CD4-positive, CD25-positive, alpha-beta regulatory T cell (primary cell): Measurements from ENCODE around the gene SPTY2D1. TPM values are rescaled to one million over a fixed set of nuclear protein-coding genes. Genes with fewer than 3 reads are reported as not detected.
A peak's percentile ranks its signal among the peaks of the same experiment; 100 is the strongest.
"Not testable (repeated sequence)": the region's sequence is repeated elsewhere in the genome, so short reads cannot be mapped to it uniquely, and the experiment has no call there.

ENCODE experiments used
- ATAC-seq, 2 donors: fragments of 150-1000 bp; cut with Tn5 transposase; one replicate each; pipeline ENCODE4 v1.10.0; 2021; ENCODE audit warnings: low read depth in 2 of 2, moderate number of reproducible peaks in 2 of 2, moderate library complexity in 1 of 2
- DNase-seq, 3 donors: peaks; one replicate each; pipeline versions ENCODE4 v3.0.0 to v3.0.0-alpha.2; 2012 to 2022; ENCODE audit warnings: mixed read lengths in 1 of 3
- H3K27ac ChIP-seq: one replicate; pipeline ENCODE4 v1.7.0; 2013; ENCODE audit warnings: mild to moderate bottlenecking, low read length; ENCODE audit not compliant: insufficient read depth, poor library complexity, severe bottlenecking
- H3K27me3 ChIP-seq: one replicate; pipeline ENCODE4 v1.7.0; 2013; ENCODE audit warnings: low read length; ENCODE audit not compliant: control insufficient read depth, insufficient read depth
- H3K36me3 ChIP-seq: one replicate; pipeline ENCODE4 v1.7.0; 2013; ENCODE audit warnings: mild to moderate bottlenecking, low read length, moderate library complexity; ENCODE audit not compliant: control insufficient read depth, insufficient read depth
- H3K4me1 ChIP-seq: 2 replicates; pipeline ENCODE4 v1.7.0; 2013; ENCODE audit warnings: mild to moderate bottlenecking, low read length; ENCODE audit not compliant: insufficient read depth, control insufficient read depth, poor library complexity, severe bottlenecking
- H3K4me3 ChIP-seq: one replicate; pipeline ENCODE4 v1.7.0; 2013; ENCODE audit warnings: low read depth, mild to moderate bottlenecking, low read length, moderate library complexity
- H3K9me3 ChIP-seq, 2 experiments: 1 replicate in 1 of 2; 2 replicates in 1 of 2; pipeline ENCODE4 v1.7.0; 2013; ENCODE audit warnings: low read length in 2 of 2, mild to moderate bottlenecking in 1 of 2, moderate library complexity in 1 of 2; ENCODE audit not compliant: control insufficient read depth in 2 of 2
- H3K27ac Mint-ChIP-seq, 3 donors: one replicate each; pipeline ENCODE4 v1.8.0; 2020 to 2022; ENCODE audit warnings: mild to moderate bottlenecking in 3 of 3, mixed read lengths in 3 of 3, moderate library complexity in 2 of 3
- H3K27me3 Mint-ChIP-seq: one replicate; pipeline ENCODE4 v1.8.0; 2022; ENCODE audit warnings: mild to moderate bottlenecking, mixed read lengths
- H3K36me3 Mint-ChIP-seq: one replicate; pipeline ENCODE4 v1.8.0; 2020; ENCODE audit warnings: mixed read lengths
- H3K4me1 Mint-ChIP-seq, 4 donors: one replicate each; pipeline ENCODE4 v1.8.0; 2020 to 2022; ENCODE audit warnings: mixed read lengths in 4 of 4, mild to moderate bottlenecking in 1 of 4
- H3K4me3 Mint-ChIP-seq, 4 donors: one replicate each; pipeline ENCODE4 v1.8.0; 2020 to 2022; ENCODE audit warnings: mild to moderate bottlenecking in 4 of 4, mixed read lengths in 4 of 4, moderate library complexity in 3 of 4
- H3K9me3 Mint-ChIP-seq, 7 donors: one replicate each; pipeline ENCODE4 v1.8.0; 2020 to 2022; ENCODE audit warnings: mixed read lengths in 7 of 7, mild to moderate bottlenecking in 3 of 7, moderate library complexity in 2 of 7
- polyA plus RNA-seq, 4 donors: library from polyadenylated mRNA; unstranded; fragments of 300-500 nt; fragmentation: Illumina TruSeq; gene quantifications; one replicate each; pipeline ENCODE4 v1.2.3, GENCODE V29; 2021
- total RNA-seq: library from RNA; stranded (reverse); gene quantifications from one replicate; pipeline ENCODE4 v1.2.3, GENCODE V29; 2022

SPTY2D1 gene
- total and polyA plus RNA-seq, 5 donors from 2014 or later, result 11.2 to 62.0 (median 13.0) TPM

GRCh38 chr11:18643034-18643433, 8.9 kb upstream of the SPTY2D1 start:
- H3K36me3 Mint-ChIP-seq, ATAC-seq: not testable (repeated sequence)
- H3K27me3 Mint-ChIP-seq, result peaks cover 21% of the 10 kb centered on the region

GRCh38 chr11:18641677-18642076, 7.5 kb upstream of the SPTY2D1 start:
- no peaks in the 10 kb centered on the region for H3K4me1 Mint-ChIP-seq
- no peak overlapping the region for H3K27ac Mint-ChIP-seq
- H3K36me3 Mint-ChIP-seq, result no peaks in the 10 kb centered on the region
- H3K9me3 ChIP-seq, result peaks cover 0 to 2% of the 10 kb centered on the region in 2 experiments
- DNase-seq (no peak), ATAC-seq (no peak)
- H3K4me3 Mint-ChIP-seq, result no peak overlapping the region
- no peak overlapping the region for H3K4me3 ChIP-seq
- peaks cover 4% of the 10 kb centered on the region for H3K27me3 ChIP-seq
- no peaks in the 10 kb centered on the region for H3K4me1 ChIP-seq
- H3K27me3 Mint-ChIP-seq, result peaks cover 21% of the 10 kb centered on the region
- H3K27ac ChIP-seq, result no peak overlapping the region
- no peaks in the 10 kb centered on the region for H3K36me3 ChIP-seq
- H3K9me3 Mint-ChIP-seq, result peaks cover 0 to 3% (median 0%) of the 10 kb centered on the region in 7 donors

More at GRCh38 chr11:18643034-18643433, 8.9 kb upstream of the SPTY2D1 start:
- not testable (repeated sequence) for H3K4me3 ChIP-seq, H3K4me3 Mint-ChIP-seq, H3K9me3 ChIP-seq, H3K9me3 Mint-ChIP-seq, DNase-seq, H3K27me3 ChIP-seq, H3K36me3 ChIP-seq, H3K4me1 Mint-ChIP-seq, H3K27ac ChIP-seq, H3K4me1 ChIP-seq
- peak overlapping the region in 1 of 3 donors; percentile 43 for H3K27ac Mint-ChIP-seq

- H3K4me1 Mint-ChIP-seq, result peaks cover 10 to 49% (median 33%) of the 10 kb centered on the region in 4 donors
- peaks cover 2% of the 10 kb centered on the region for H3K36me3 Mint-ChIP-seq
- H3K4me3 ChIP-seq, result peak overlapping the region; percentile 98
These were observed 644 bp downstream of the SPTY2D1 start for GRCh38 chr11:18633256-18634139.

GRCh38 chr11:18632841-18633240, 1.3 kb downstream of the SPTY2D1 start:
- Mint-ChIP-seq H3K27me3 (no peaks in the 10 kb centered on the region), H3K27ac (peak overlapping the region in 2 of 3 donors; percentile 100), H3K4me1 (peaks cover 16 to 55% (median 38%) of the 10 kb centered on the region in 4 donors), H3K4me3 (peak overlapping the region; percentile 91 to 98 (median 96)), H3K36me3 (peaks cover 8% of the 10 kb centered on the region), H3K9me3 (peaks cover 0 to 1% (median 0%) of the 10 kb centered on the region in 7 donors)
- no peaks in the 10 kb centered on the region for H3K36me3 ChIP-seq
- H3K27me3 ChIP-seq, result no peaks in the 10 kb centered on the region
- DNase-seq (no peak), ATAC-seq (no peak)
- H3K27ac ChIP-seq, result peak overlapping the region; percentile 93
- H3K4me3 ChIP-seq, result peak overlapping the region; percentile 98
- peaks cover 36% of the 10 kb centered on the region for H3K4me1 ChIP-seq
- no peaks in the 10 kb centered on the region for H3K9me3 ChIP-seq

More at GRCh38 chr11:18633256-18634139, 644 bp downstream of the SPTY2D1 start:
- ATAC-seq (no peak), DNase-seq (peak in 2 of 3 donors; percentile 14 to 53)
- Mint-ChIP-seq H3K27ac (peak overlapping the region; percentile 92 to 100 (median 100)), H3K9me3 (peaks cover 0 to 1% (median 0%) of the 10 kb centered on the region in 7 donors), H3K4me3 (peak overlapping the region; percentile 91 to 98 (median 96)), H3K27me3 (no peaks in the 10 kb centered on the region)
- no peaks in the 10 kb centered on the region for H3K36me3 ChIP-seq
- H3K4me1 ChIP-seq, result peaks cover 30% of the 10 kb centered on the region
- H3K27me3 ChIP-seq, result no peaks in the 10 kb centered on the region
- H3K9me3 ChIP-seq, result no peaks in the 10 kb centered on the region
- peak overlapping the region; percentile 93 for H3K27ac ChIP-seq

GRCh38 chr11:18624161-18624560, 10.0 kb downstream of the SPTY2D1 start:
- ATAC-seq (no peak), DNase-seq (no peak)
- Mint-ChIP-seq H3K27ac (no peak overlapping the region), H3K27me3 (no peaks in the 10 kb centered on the region), H3K9me3 (peaks cover 0 to 3% (median 0%) of the 10 kb centered on the region in 7 donors), H3K4me3 (peak overlapping the region in 1 of 4 donors; percentile 6), H3K4me1 (peaks cover 16 to 82% (median 55%) of the 10 kb centered on the region in 4 donors), H3K36me3 (peaks cover 23% of the 10 kb centered on the region)
- Histone ChIP-seq H3K36me3 (peaks cover 6% of the 10 kb centered on the region), H3K4me1 (peaks cover 24% of the 10 kb centered on the region), H3K27ac (no peak overlapping the region), H3K9me3 (no peaks in the 10 kb centered on the region), H3K4me3 (no peak overlapping the region), H3K27me3 (no peaks in the 10 kb centered on the region)

- Mint-ChIP-seq H3K27me3 (no peaks in the 10 kb centered on the region), H3K9me3 (peaks cover 0 to 3% (median 0%) of the 10 kb centered on the region in 7 donors), H3K36me3 (peaks cover 23% of the 10 kb centered on the region), H3K4me3 (peak overlapping the region in 1 of 4 donors; percentile 6), H3K27ac (no peak overlapping the region), H3K4me1 (peaks cover 20 to 82% (median 56%) of the 10 kb centered on the region in 4 donors)
- H3K4me1 ChIP-seq, result peaks cover 24% of the 10 kb centered on the region
- ATAC-seq (no peak), DNase-seq (no peak)
- H3K9me3 ChIP-seq, result no peaks in the 10 kb centered on the region
- H3K36me3 ChIP-seq, result peaks cover 6% of the 10 kb centered on the region
- no peak overlapping the region for H3K4me3 ChIP-seq
- H3K27ac ChIP-seq, result no peak overlapping the region
- H3K27me3 ChIP-seq, result no peaks in the 10 kb centered on the region
These were observed 10.4 kb downstream of the SPTY2D1 start for GRCh38 chr11:18623707-18624106.

- Mint-ChIP-seq H3K27me3 (peaks cover 3% of the 10 kb centered on the region), H3K36me3 (peaks cover 14% of the 10 kb centered on the region), H3K4me3 (peak overlapping the region; percentile 72 to 87 (median 78)), H3K4me1 (peaks cover 26 to 84% (median 57%) of the 10 kb centered on the region in 4 donors), H3K9me3 (no peaks in the 10 kb centered on the region), H3K27ac (peak overlapping the region; percentile 33 to 78 (median 68))
- no peaks in the 10 kb centered on the region for H3K9me3 ChIP-seq
- H3K36me3 ChIP-seq, result peaks cover 25% of the 10 kb centered on the region
- peaks cover 48% of the 10 kb centered on the region for H3K4me1 ChIP-seq
- H3K4me3 ChIP-seq, result peak overlapping the region; percentile 72
- peak overlapping the region; percentile 65 for H3K27ac ChIP-seq
- no peak for ATAC-seq
- H3K27me3 ChIP-seq, result no peaks in the 10 kb centered on the region
- no peak for DNase-seq
These were observed 15.7 kb downstream of the SPTY2D1 start for GRCh38 chr11:18618342-18619025.
